HL-60 (cell line): Measurements from ENCODE around the gene ATF6.
A peak's percentile ranks its signal among the peaks of the same experiment; 100 is the strongest.

ENCODE experiments used
- DNase-seq, 2 experiments: peaks; one replicate each; pipeline ENCODE4 v3.0.0-alpha.2; 2010 to 2020; ENCODE audit warnings: low read depth in 1 of 2, low spot score in 1 of 2
- H3K27ac ChIP-seq: fragments of 250-450 bp; sonication (Bioruptor Pico); replicated peaks from 2 replicates; pipeline ENCODE4 v1.5.1; 2020; ENCODE audit warnings: mild to moderate bottlenecking, moderate library complexity
- H3K27me3 ChIP-seq: fragments of 250-450 bp; sonication (Bioruptor Pico); 2 replicates; pipeline ENCODE4 v1.5.1; 2021; ENCODE audit warnings: mild to moderate bottlenecking, moderate library complexity; ENCODE audit not compliant: insufficient read depth, poor library complexity, severe bottlenecking
- H3K4me3 ChIP-seq: replicated peaks from 2 replicates; pipeline ENCODE4 v1.5.1; 2011; ENCODE audit warnings: mild to moderate bottlenecking, control low read depth, low read length; ENCODE audit not compliant: insufficient read depth
- CTCF ChIP-seq: IDR thresholded peaks from one replicate; pipeline ENCODE4 v1.5.1; 2011; ENCODE audit warnings: low read length, control low read depth, inconsistent platforms; ENCODE audit not compliant: insufficient read depth
- GABPA ChIP-seq: IDR thresholded peaks from 2 replicates; pipeline ENCODE4 v1.6.1; 2012; ENCODE audit warnings: low read depth
- POLR2AphosphoS5 ChIP-seq: IDR thresholded peaks from 2 replicates; pipeline ENCODE4 v1.6.1; 2012; ENCODE audit warnings: low read depth
- REST ChIP-seq: IDR thresholded peaks from 2 replicates; pipeline ENCODE4 v1.6.1; 2012; ENCODE audit warnings: low read depth; ENCODE audit not compliant: insufficient replicate concordance
- SPI1 ChIP-seq: IDR thresholded peaks from 2 replicates; pipeline ENCODE4 v1.6.1; 2012; ENCODE audit warnings: low read depth, mild to moderate bottlenecking, borderline replicate concordance

The ATF6 gene

GRCh38 chr1:161966067-161966466 lies 199.9 kb downstream of the ATF6 start:
- DNase-seq: no peak
- H3K27me3 ChIP-seq: no peaks in the 10 kb centered on the region
- TF ChIP-seq SPI1 (no peak), POLR2AphosphoS5 (no peak), REST (no peak), GABPA (no peak), CTCF (no peak)
- H3K4me3 ChIP-seq: no peak overlapping the region
- H3K27ac ChIP-seq: no peak overlapping the region

- TF ChIP-seq POLR2AphosphoS5 (no peak), SPI1 (no peak), CTCF (no peak), REST (no peak), GABPA (no peak)
- no peak for DNase-seq
- no peaks in the 10 kb centered on the region for H3K27me3 ChIP-seq
- H3K27ac ChIP-seq: no peak overlapping the region
- no peak overlapping the region for H3K4me3 ChIP-seq
Observed at GRCh38 chr1:161970036-161970435, 203.9 kb downstream of the ATF6 start.

- H3K27me3 ChIP-seq: no peaks in the 10 kb centered on the region
- DNase-seq: no peak
- TF ChIP-seq GABPA (no peak), REST (no peak), SPI1 (no peak)
- H3K27ac ChIP-seq: peak overlapping the region; percentile 24; the same call in 1 of the 2 replicates
- no peak overlapping the region for H3K4me3 ChIP-seq
Observed at GRCh38 chr1:161970633-161971032, 204.5 kb downstream of the ATF6 start.

GRCh38 chr1:161972828-161973227 lies 206.7 kb downstream of the ATF6 start:
- DNase-seq: no peak
- H3K4me3 ChIP-seq: no peak overlapping the region
- no peak for TF ChIP-seq GABPA
- no peak for TF ChIP-seq POLR2AphosphoS5
- no peak for TF ChIP-seq SPI1
- TF ChIP-seq CTCF: no peak
- no peak for TF ChIP-seq REST
- H3K27ac ChIP-seq: no peak overlapping the region
- H3K27me3 ChIP-seq: no peaks in the 10 kb centered on the region
